Stomach (tissue), 9 donors: ENCODE measurements around the gene PARP3. TPM values are rescaled to one million over a fixed set of nuclear protein-coding genes. Genes with fewer than 3 reads are reported as not detected.
A peak's percentile ranks its signal among the peaks of the same experiment; 100 is the strongest.

ENCODE experiments used
- DNase-seq, 2 donors: peaks; one replicate each; pipeline versions ENCODE4 v3.0.0 to v3.0.0-alpha.2; 2013 to 2019
- H3K27ac ChIP-seq, 5 donors: fragments of 200-600 bp in 4 of 5; sonication (generic) in 4 of 5; one replicate each; pipeline ENCODE4 v1.5.1; 2013 to 2019; ENCODE audit warnings: mild to moderate bottlenecking in 1 of 5, moderate library complexity in 1 of 5
- H3K27me3 ChIP-seq, 3 donors: fragments of 200-600 bp; sonication (generic); one replicate each; pipeline ENCODE4 v1.5.1; 2017 to 2019; ENCODE audit warnings: mixed run types in 1 of 3
- H3K36me3 ChIP-seq, 4 donors: fragments of 200-600 bp; sonication (generic); 1 replicate in 3 of 4; 2 replicates in 1 of 4; pipeline ENCODE4 v1.5.1; 2016 to 2019
- H3K4me1 ChIP-seq, 4 donors: fragments of 200-600 bp; sonication (generic); one replicate each; pipeline ENCODE4 v1.5.1; 2016 to 2019
- H3K4me3 ChIP-seq, 4 donors: fragments of 200-600 bp; sonication (generic) in 3 of 4; one replicate each; pipeline ENCODE4 v1.5.1; 2016 to 2019; ENCODE audit warnings: mild to moderate bottlenecking in 1 of 4
- H3K9me3 ChIP-seq, 4 donors: fragments of 200-600 bp; sonication (generic); one replicate each; pipeline ENCODE4 v1.5.1; 2016 to 2019
- CTCF ChIP-seq, 7 experiments: fragments of 450-650 bp in 4 of 7; fragments of 200-600 bp in 3 of 7; sonication (generic) in 3 of 7; IDR thresholded peaks; one replicate each; pipeline ENCODE4 v1.5.1; 2016 to 2019; ENCODE audit warnings: antibody characterized with exemption in 7 of 7, control low read depth in 2 of 7, mild to moderate bottlenecking in 1 of 7
- EP300 ChIP-seq: sonication (generic); formaldehyde crosslinking; IDR thresholded peaks from one replicate; pipeline ENCODE4 v1.6.1; 2017; ENCODE audit warnings: antibody characterized with exemption
- POLR2A ChIP-seq, 4 donors: fragments of 450-650 bp; IDR thresholded peaks; one replicate each; pipeline ENCODE4 v1.6.1; 2016; ENCODE audit warnings: antibody characterized with exemption in 4 of 4, control low read depth in 2 of 4, mild to moderate bottlenecking in 1 of 4, moderate library complexity in 1 of 4
- POLR2AphosphoS5 ChIP-seq, 3 donors: sonication (generic); formaldehyde crosslinking; IDR thresholded peaks; one replicate each; pipeline ENCODE4 v1.6.1; 2016; ENCODE audit warnings: antibody characterized with exemption in 3 of 3
- WGBS, 5 donors: extraction: QIAGEN DNeasy Blood & Tissue Kit in 3 of 5; methylation state at CpG; one replicate each; pipeline versions ENCODE4 v1.1.5 to v1.1.7; 2013 to 2018; 5-methylcytosine and 5-hydroxymethylcytosine counted together
- intact Hi-C: fragments of 100-400 bp; cut with DNase I; formaldehyde crosslinking; loops from one replicate; pipeline ENCODE4 v1.15.1; 2023; ENCODE audit warnings: low total_unique reads
- polyA plus RNA-seq, 3 donors: library from polyadenylated mRNA; stranded (reverse); fragments of 200-250 nt; gene quantifications; one replicate each; pipeline ENCODE4 v1.2.3, GENCODE V29; 2013
- total RNA-seq, 5 donors: library from RNA; depleted of rRNA; stranded (reverse); fragments of >200 nt; gene quantifications; one replicate each; pipeline versions ENCODE4 v1.1.0 to v1.2.3, GENCODE V29; 2014 to 2016
- donor health status: healthy with polysubstance abuse.
- donor health status: Bipolar disorder and iron deficiency.
- donor health status: healthy.

The PARP3 gene
- total and polyA plus RNA-seq, 8 donors = 10.6 to 39.7 (median 16.0) TPM

DNA sequence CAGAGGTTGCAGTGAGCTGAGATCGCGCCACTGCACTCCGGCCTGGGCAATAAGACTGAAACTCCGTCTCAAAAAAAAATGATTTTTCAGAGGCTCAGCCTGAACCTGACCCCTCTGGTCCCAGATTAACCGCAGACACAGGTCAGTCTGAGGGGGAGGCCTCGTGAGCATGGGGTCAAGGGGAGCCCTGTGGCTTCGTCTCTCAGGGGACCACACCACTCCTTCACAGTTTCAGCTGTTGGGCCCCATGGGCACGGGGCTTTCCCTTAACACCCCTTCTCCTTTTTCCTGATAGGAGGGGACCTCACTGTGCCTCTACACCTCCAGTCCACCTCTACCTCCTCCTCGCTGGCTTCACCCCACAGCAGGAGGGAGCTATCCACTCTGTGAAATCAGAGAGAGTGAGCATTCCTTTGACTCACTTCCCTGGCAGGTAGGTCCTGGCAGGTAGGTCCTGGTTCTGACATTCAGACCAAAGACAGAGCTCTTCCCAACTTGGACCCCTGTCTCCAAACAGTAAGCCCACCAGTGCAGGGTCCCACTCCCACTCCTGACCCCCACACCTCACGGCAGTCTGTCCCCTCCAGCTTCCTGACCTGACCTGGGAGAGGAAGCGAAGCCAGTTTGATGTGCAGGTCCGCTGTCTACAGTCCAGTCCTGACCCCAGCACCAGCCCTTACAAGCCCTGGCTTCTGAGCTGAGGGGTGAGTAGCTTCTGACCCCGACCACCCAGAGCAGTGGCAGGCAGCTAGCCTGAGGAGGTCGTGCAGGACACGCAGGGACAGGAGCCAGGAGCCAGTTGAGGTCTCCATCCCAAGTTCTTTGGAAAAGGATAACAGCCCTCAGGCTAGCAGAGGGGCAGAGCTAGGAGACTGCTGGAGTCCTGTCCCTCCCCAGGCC is 9.4 kb upstream of the PARP3 start:
- WGBS, 5 donors = 90 to 97% (median 93%) methylated on average over 15 of the region's 15 CpGs
- intact Hi-C loops = no loop called here
- H3K27ac ChIP-seq = no peak overlapping the region
- no peak overlapping the region for H3K4me3 ChIP-seq
- H3K36me3 ChIP-seq = peaks cover 42 to 72% (median 61%) of the 10 kb centered on the region in 4 donors
- H3K27me3 ChIP-seq = no peaks in the 10 kb centered on the region
- no peak for DNase-seq
- TF ChIP-seq CTCF (IDR thresholded peaks at IDR 0.05) (no peak), POLR2AphosphoS5 (IDR thresholded peaks at IDR 0.05) (no peak), EP300 (no peak), POLR2A (IDR thresholded peaks at IDR 0.05) (no peak)
- H3K4me1 ChIP-seq = no peaks in the 10 kb centered on the region
- H3K9me3 ChIP-seq = no peaks in the 10 kb centered on the region

GRCh38 chr3:51933471-51934138 is 8.6 kb upstream of the PARP3 start:
- Histone ChIP-seq H3K27me3 (no peaks in the 10 kb centered on the region), H3K27ac (no peak overlapping the region), H3K36me3 (peaks cover 50 to 80% (median 70%) of the 10 kb centered on the region in 4 donors), H3K9me3 (no peaks in the 10 kb centered on the region), H3K4me3 (no peak overlapping the region), H3K4me1 (no peaks in the 10 kb centered on the region)
- WGBS, 5 donors = 90 to 95% (median 94%) methylated on average over 12 to 13 of the region's 13 CpGs
- intact Hi-C loops = no loop called here
- no peak for DNase-seq
- TF ChIP-seq CTCF (IDR thresholded peaks at IDR 0.05) (no peak), POLR2AphosphoS5 (IDR thresholded peaks at IDR 0.05) (no peak), POLR2A (IDR thresholded peaks at IDR 0.05) (no peak), EP300 (no peak)

DNA sequence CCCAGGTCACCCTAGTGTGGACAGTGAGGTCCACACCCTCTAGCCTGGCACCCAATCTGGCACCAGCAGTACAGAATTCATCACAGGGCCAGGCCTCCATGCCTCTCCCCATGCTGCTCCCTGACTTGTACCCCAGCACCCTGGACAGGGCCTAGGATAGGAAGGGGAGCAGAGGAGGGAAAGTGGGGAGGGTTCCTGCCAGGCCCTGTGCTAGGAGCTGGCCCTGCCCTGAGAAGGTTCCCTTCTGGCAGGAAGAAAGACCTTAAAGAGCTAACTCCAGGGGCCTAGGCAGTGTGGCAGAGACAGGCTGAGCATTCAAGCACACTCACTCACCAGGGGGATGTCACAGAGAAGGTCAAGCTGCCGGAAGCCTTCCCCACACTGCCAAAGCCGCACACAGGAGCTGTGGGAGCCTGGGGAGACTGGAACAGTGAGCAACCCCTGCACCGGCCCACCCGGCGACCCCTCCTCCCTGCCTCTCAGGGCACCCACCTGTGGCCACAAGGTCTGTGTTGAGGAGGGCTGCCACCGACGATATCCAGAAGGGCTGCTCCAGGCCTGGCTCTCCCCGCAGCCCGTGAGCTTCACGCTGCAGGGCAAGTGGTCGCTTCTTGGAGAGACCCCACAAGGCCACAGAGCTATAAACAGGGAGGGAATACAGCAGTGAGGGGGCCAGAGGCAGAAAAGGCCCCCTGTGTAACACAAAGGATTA is 7.9 kb upstream of the PARP3 start:
- 94 to 98% (median 96%) methylated on average over 8 to 11 of the region's 11 CpGs for WGBS, 5 donors
- H3K4me3 ChIP-seq = no peak overlapping the region
- no peaks in the 10 kb centered on the region for H3K4me1 ChIP-seq
- H3K27ac ChIP-seq = no peak overlapping the region
- H3K27me3 ChIP-seq = no peaks in the 10 kb centered on the region
- peak; percentile 6 to 17 for DNase-seq
- intact Hi-C loops = no loop called here
- H3K36me3 ChIP-seq = peaks cover 50 to 87% (median 74%) of the 10 kb centered on the region in 4 donors
- H3K9me3 ChIP-seq = no peaks in the 10 kb centered on the region
- TF ChIP-seq POLR2A (IDR thresholded peaks at IDR 0.05) = no peak
- TF ChIP-seq EP300 = no peak
- TF ChIP-seq POLR2AphosphoS5 (IDR thresholded peaks at IDR 0.05) = no peak

GRCh38 chr3:51934991-51935885 is 6.9 kb upstream of the PARP3 start:
- Histone ChIP-seq H3K27ac (no peak overlapping the region), H3K4me3 (no peak overlapping the region), H3K4me1 (peaks cover 2 to 6% (median 5%) of the 10 kb centered on the region in 4 donors), H3K36me3 (peaks cover 50 to 89% (median 74%) of the 10 kb centered on the region in 4 donors), H3K9me3 (no peaks in the 10 kb centered on the region), H3K27me3 (no peaks in the 10 kb centered on the region)
- intact Hi-C loops = no loop called here
- 88 to 96% (median 94%) methylated on average over 27 to 28 of the region's 28 CpGs for WGBS, 5 donors
- DNase-seq = peak; percentile 1 to 20
- TF ChIP-seq CTCF (IDR thresholded peaks at IDR 0.05) (no peak), POLR2AphosphoS5 (IDR thresholded peaks at IDR 0.05) (no peak), POLR2A (IDR thresholded peaks at IDR 0.05) (no peak), EP300 (no peak)
